ENCODE data around the gene HHEX. TPM values are rescaled to one million over a fixed set of nuclear protein-coding genes. Genes with fewer than 3 reads are reported as not detected.

The HHEX gene
- polyA plus RNA-seq, 1 donor from 2014 or later, result not detected

GRCh38 chr10:92655426-92655825 lies 34.3 kb upstream of the HHEX start:
- Histone ChIP-seq H3K79me2 (replicated peaks; ENCODE audit: insufficient read depth, low read length) (no peaks in the 10 kb centered on the region), H3K27me3 (ENCODE audit: insufficient read depth, low read depth, low read length) (no peaks in the 10 kb centered on the region), H3K27ac (ENCODE audit: low read length) (no peak overlapping the region)

GRCh38 chr10:92656266-92656961 lies 33.3 kb upstream of the HHEX start:
- H3K36me3 ChIP-seq (ENCODE audit: insufficient read depth, low read length), result no peaks in the 10 kb centered on the region
- no peaks in the 10 kb centered on the region for H3K79me2 ChIP-seq (replicated peaks; ENCODE audit: insufficient read depth, low read length)
- H3K27ac ChIP-seq (ENCODE audit: low read length), result no peak overlapping the region
- H3K4me2 ChIP-seq (ENCODE audit: low read length), result no peak overlapping the region
- no peaks in the 10 kb centered on the region for H3F3A ChIP-seq (ENCODE audit: insufficient read depth, low read length, poor library complexity, severe bottlenecking)
- H3K27me3 ChIP-seq (ENCODE audit: insufficient read depth, low read depth, low read length), result no peaks in the 10 kb centered on the region
- no peak overlapping the region for H2AFZ ChIP-seq (ENCODE audit: low read depth, low read length)
- no peaks in the 10 kb centered on the region for H3K9me3 ChIP-seq (ENCODE audit: low read length)
- no peak overlapping the region for H3K4me3 ChIP-seq (ENCODE audit: low read length)
- no peaks in the 10 kb centered on the region for H3K9me2 ChIP-seq (ENCODE audit: insufficient read depth, low read length)
- TF ChIP-seq SMC3 (conservative IDR thresholded peaks at IDR 0.05; ENCODE audit: poor library complexity), result no peak
- TF ChIP-seq EP300 (conservative IDR thresholded peaks at IDR 0.05; ENCODE audit: poor library complexity, severe bottlenecking), result no peak
- no peak for TF ChIP-seq POLR2AphosphoS5 (IDR thresholded peaks at IDR 0.05)
- TF ChIP-seq EZH2 (IDR thresholded peaks at IDR 0.05; ENCODE audit: borderline replicate concordance, insufficient read depth, low read length, poor library complexity, severe bottlenecking), result no peak
- no peak for TF ChIP-seq TAF1 (IDR thresholded peaks at IDR 0.05; ENCODE audit: low read depth)
- no peak for TF ChIP-seq MXI1 (conservative IDR thresholded peaks at IDR 0.05; ENCODE audit: poor library complexity, severe bottlenecking)
- no peaks in the 10 kb centered on the region for H4K20me1 ChIP-seq (ENCODE audit: insufficient read depth)
- H3K9ac ChIP-seq (ENCODE audit: low read length), result no peak overlapping the region

More at GRCh38 chr10:92655426-92655825, 34.3 kb upstream of the HHEX start:
- H3K4me2 ChIP-seq (ENCODE audit: low read length), result no peak overlapping the region
- no peaks in the 10 kb centered on the region for H4K20me1 ChIP-seq (ENCODE audit: insufficient read depth)
- H3F3A ChIP-seq (ENCODE audit: insufficient read depth, low read length, poor library complexity, severe bottlenecking), result no peaks in the 10 kb centered on the region
- H3K9me2 ChIP-seq (ENCODE audit: insufficient read depth, low read length), result no peaks in the 10 kb centered on the region
- H3K9ac ChIP-seq (ENCODE audit: low read length), result no peak overlapping the region
- no peaks in the 10 kb centered on the region for H3K36me3 ChIP-seq (ENCODE audit: insufficient read depth, low read length)
- H3K9me3 ChIP-seq (ENCODE audit: low read length), result no peaks in the 10 kb centered on the region
- no peak overlapping the region for H2AFZ ChIP-seq (ENCODE audit: low read depth, low read length)
- TF ChIP-seq REST (IDR thresholded peaks at IDR 0.05; ENCODE audit: borderline replicate concordance), result no peak
- TF ChIP-seq SMC3 (conservative IDR thresholded peaks at IDR 0.05; ENCODE audit: poor library complexity), result no peak
- TF ChIP-seq EZH2 (IDR thresholded peaks at IDR 0.05; ENCODE audit: borderline replicate concordance, insufficient read depth, low read length, poor library complexity, severe bottlenecking), result no peak
- no peak for TF ChIP-seq POLR2AphosphoS5 (IDR thresholded peaks at IDR 0.05)
- TF ChIP-seq RAD21 (conservative IDR thresholded peaks at IDR 0.05), result no peak
- no peak for TF ChIP-seq CTCF (IDR thresholded peaks at IDR 0.05; ENCODE audit: poor library complexity, severe bottlenecking)
- no peak for TF ChIP-seq EP300 (conservative IDR thresholded peaks at IDR 0.05; ENCODE audit: poor library complexity, severe bottlenecking)
- TF ChIP-seq TAF1 (IDR thresholded peaks at IDR 0.05; ENCODE audit: low read depth), result no peak
- TF ChIP-seq MXI1 (conservative IDR thresholded peaks at IDR 0.05; ENCODE audit: poor library complexity, severe bottlenecking), result no peak
- H3K4me3 ChIP-seq (ENCODE audit: low read length), result no peak overlapping the region
